ENCODE data around the gene SCD5.

GRCh38 chr4:82747686-82748575 is 50.7 kb downstream of the SCD5 start:
- TF ChIP-seq, protein P1, sequence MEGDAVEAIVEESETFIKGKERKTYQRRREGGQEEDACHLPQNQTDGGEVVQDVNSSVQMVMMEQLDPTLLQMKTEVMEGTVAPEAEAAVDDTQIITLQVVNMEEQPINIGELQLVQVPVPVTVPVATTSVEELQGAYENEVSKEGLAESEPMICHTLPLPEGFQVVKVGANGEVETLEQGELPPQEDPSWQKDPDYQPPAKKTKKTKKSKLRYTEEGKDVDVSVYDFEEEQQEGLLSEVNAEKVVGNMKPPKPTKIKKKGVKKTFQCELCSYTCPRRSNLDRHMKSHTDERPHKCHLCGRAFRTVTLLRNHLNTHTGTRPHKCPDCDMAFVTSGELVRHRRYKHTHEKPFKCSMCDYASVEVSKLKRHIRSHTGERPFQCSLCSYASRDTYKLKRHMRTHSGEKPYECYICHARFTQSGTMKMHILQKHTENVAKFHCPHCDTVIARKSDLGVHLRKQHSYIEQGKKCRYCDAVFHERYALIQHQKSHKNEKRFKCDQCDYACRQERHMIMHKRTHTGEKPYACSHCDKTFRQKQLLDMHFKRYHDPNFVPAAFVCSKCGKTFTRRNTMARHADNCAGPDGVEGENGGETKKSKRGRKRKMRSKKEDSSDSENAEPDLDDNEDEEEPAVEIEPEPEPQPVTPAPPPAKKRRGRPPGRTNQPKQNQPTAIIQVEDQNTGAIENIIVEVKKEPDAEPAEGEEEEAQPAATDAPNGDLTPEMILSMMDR (IDR thresholded peaks at IDR 0.05; ENCODE audit: low read length): no peak
- no peak for TF ChIP-seq EZH2phosphoT487 (IDR thresholded peaks at IDR 0.05; ENCODE audit: low read length)
- no peak for TF ChIP-seq EZH2 (optimal IDR thresholded peaks at IDR 0.05; ENCODE audit: low read depth, low read length)
